NCI-H2171 treated with DMSO at 0.1 percent for 48 hours (cell line): ENCODE measurements around the gene YIF1B.

Experiments used
- DNase-seq: peaks from one replicate; lab custom pipeline; 2025; lab: John Stamatoyannopoulos, UW

The YIF1B gene

DNA sequence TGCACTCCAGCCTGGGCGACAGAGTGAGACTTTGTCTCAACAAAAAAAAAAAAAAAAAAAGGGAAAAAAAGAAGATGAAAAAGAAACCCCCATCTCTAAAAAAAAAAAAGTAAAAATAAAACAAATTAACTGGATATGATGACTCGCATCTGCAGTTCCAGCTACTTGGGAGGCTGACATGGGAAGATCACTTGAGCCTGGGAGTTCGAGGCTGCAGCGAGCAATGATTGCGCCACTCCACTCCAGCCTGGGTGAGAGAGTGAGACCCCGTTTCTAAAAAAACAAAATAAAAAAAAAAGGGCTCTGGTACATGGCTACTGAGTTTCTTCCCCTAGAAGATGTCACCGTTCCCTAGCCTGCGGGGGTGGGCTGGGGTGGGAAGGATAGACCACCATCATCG is 17.5 kb upstream of the YIF1B start:
- no peak for DNase-seq

DNA sequence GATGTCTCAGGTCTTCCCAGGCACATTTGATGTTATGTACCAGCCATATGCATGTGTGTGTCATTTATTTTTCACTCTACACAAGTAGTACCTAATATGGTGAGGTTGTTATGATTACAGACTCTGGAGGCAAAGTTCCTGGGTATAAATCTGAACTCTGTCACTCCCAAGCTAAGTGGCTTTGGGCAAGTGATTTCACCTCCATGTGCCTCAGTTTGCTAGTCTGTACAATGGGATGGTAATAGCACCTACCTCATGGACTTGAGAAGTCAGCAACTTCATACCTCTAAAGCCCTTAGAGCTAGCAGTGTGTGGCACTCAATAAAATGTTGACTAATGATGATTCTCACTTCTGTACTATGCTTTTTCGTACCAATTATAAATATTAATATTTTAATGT is 16.0 kb upstream of the YIF1B start:
- no peak for DNase-seq

DNA sequence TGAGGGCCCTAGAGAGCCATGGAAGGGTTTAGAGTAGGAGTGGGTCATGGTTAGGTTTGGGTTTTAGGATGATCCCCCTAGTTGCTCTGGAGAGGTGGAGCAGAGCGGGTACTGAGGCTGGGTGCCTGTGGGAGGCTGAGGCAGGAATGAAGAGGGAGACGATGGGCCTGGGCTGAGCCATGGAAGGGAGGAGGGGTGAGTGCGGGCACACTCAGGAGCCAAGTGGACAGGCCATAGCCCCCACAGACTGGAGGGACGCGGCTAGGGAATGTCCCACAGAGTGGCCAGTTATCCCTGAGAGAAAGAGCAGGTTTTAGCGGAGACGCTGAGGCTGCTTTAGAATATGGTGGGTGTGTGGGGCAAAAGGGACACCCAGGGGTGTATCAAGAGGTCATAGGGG is 13.9 kb upstream of the YIF1B start:
- no peak for DNase-seq

DNA sequence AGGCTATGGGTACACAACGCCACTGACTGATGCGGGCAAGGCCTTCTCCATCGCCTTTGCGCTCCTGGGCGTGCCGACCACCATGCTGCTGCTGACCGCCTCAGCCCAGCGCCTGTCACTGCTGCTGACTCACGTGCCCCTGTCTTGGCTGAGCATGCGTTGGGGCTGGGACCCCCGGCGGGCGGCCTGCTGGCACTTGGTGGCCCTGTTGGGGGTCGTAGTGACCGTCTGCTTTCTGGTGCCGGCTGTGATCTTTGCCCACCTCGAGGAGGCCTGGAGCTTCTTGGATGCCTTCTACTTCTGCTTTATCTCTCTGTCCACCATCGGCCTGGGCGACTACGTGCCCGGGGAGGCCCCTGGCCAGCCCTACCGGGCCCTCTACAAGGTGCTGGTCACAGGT is 10.8 kb upstream of the YIF1B start:
- DNase-seq, result no peak

DNA sequence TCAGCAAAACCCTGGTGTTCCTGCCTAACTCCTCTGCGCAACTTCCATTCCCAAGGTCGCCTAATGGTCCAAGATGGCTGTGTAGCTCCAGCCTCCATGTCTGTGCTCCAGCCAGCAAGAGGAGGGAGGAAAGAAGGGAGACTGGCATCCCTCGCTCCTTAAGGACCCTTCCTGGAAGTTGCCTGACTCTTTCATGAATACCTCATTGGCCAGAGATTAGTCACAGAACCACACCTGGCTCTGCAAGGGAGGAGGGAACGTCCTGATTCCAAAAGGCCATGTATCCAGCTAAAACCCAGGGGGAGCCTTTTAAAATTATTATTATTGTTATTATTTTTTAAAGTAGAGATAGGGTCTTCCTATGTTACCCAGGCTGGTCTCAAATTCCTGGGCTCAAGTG is 8.7 kb upstream of the YIF1B start:
- DNase-seq, result no peak

DNA sequence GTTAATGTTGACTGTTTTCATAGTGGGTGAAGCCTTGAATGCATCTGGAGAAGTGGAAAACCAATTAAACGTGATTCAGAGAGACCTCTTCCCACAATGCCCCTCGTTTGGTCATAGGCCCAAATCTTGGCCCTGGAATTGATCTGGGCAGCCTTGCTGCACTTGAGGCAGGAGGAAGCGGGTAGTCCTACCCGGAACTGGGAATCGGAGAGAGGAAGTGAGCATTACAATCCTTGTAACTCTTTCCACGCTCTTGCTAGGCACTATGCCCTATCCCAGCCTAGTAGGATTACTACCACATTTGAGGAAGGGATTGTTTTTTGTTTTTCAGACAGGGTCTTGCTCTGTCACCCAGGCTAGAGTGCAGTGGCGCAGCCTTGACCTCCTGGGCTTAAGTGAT is 7.5 kb upstream of the YIF1B start:
- DNase-seq, result no peak

DNA sequence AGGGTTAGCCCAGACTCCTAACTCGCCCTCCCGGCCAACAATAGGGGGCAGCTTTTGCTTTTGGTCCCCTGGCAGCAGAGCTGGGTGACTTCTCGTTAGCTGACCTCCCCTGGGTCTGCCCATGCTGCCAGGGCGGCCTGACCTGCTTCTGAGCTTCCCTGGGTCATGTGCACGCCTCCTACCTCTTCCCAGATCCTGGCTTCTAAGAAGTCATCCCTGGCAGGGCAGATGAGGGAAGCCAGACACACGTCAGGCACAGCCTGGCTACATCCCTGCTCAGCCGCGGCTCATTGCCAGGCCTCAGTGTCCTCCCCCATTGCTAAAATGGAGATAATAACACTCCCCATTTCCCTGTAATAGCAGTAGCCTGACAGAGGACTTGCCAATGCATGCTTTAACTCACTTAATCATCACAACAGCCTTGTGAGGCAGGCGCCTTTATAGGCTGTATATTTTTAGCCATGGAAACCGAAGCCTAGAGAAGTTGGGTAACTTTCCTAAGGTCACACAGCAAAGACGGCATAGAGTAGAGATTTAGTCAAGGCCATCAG is 6.0 kb upstream of the YIF1B start:
- no peak for DNase-seq

DNA sequence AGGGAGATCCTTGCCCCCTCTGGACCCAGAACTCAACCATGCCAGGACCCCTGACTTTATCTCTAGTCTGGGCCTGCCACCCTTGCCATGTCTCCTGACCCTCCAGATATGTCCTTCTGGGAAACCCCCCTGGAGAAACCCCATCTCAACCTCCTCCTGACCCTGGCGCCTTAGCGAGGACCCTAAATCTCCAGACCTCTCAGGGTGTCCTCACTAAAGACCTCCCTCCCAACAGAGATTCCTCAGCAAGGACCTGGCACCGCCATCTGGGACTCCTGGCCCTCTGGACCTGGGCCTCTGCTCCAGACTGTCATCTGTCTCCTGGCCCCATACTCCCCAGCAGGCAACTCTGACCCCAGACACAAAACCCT is 5.2 kb upstream of the YIF1B start:
- no peak for DNase-seq

DNA sequence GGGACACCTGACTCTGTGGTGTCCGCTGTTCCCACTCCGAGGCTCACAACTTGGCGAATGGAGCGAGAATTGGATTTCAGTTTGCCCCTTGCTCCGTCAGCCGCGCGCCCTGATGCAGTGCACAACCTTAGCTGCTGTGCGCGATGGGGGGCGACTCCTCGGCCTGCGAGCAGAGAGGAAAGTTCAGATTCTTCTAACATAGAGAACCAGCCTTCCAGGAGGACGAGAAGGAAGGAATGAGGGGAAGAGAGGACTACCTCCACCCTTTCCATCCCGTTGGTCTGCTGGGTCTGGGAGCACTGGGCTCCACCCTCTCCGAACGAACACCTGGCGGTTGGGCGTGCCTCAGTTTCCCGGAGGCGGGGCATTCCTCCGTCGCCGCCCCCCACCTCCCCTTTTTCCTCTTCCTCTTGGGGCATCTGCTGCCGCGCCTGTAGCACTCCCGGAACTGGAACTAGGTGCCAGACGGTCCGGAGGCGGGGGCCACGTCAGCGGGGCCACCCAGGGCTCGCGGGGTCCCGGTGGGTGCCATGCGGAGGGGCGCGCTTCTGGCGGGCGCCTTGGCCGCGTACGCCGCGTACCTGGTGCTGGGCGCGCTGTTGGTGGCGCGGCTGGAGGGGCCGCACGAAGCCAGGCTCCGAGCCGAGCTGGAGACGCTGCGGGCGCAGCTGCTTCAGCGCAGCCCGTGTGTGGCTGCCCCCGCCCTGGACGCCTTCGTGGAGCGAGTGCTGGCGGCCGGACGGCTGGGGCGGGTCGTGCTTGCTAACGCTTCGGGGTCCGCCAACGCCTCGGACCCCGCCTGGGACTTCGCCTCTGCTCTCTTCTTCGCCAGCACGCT is 3.9 kb upstream of the YIF1B start, which contains the start of gene KCNK6:
TSS of gene KCNK6 (plus strand) at position 425 of the 838 bp plus-strand sequence. CDS start at position 531, 106 bp downstream.
- peak; percentile 56 for DNase-seq

DNA sequence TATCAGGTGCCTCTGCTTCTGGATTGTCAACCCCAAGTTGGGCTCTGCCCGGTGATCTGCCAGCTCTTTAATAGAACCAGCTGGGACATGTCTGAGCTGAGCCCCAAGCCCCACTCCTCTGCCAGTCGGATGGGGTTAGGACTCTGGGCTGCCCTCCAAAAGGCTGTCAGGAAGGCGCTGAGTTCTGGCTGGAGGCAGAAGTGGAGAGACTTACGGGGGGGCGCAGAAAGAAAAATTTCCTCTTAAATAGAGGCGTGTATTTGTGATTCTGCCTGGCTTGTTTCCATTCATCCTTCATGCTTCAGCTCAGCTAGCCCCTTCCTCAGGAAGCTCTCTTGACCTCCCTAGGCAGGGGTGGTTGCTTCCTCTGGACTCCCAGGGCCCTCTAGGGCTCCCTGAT is 2.9 kb upstream of the YIF1B start:
- no peak for DNase-seq

DNA sequence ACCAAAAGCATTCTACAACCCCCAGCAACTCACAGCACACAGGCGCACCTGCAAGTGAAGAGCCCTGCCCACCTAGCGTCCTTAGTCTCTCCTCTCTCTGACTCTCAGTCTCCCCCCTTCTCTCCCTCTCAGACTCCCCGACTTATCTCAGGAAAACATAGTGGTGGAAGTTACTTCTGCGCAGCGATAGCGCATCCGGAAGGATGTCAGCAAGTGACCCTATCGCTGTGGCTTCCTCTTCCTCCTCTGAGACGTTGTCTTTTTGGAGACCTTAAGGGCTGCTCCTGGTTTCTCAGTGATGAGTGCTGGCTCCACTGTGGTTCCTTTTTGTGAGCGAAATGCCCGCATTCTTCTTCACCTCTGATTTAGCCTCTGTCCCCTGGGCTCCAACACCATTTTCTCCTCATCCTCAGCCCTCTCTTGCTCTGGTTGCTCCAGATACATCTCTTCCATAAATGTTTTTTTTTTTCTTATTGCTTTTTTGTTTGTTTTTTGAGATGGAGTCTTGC is 1.4 kb upstream of the YIF1B start:
- no peak for DNase-seq

DNA sequence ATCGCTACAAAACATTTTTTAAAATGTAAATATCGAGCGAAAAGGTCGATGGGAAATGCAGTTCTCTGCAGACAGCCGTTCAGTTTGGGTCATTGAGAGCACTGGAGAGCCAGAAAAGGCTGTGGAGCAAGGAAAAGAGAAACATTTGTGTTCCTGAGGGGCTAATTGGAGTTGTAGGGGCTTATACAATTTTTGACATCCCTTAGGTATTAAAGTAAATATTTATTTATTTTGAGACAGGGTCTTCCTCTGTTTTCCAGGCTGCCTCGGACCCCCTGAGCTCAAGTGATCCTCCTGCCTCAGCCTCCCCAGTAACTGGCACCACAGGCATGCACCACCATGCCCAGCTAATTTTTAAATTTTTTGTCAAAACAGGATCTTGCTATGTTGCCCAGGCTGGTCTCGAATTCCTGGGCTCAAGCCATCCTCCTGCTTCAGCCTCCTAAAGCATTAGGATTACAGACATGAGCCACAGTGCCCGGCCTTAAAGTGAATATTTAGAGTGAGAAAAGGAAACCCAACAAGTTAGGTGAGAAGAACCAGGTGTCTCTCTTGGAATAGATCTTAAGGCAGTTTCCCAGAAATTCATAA is 825 bp upstream of the YIF1B start:
- DNase-seq, result no peak

DNA sequence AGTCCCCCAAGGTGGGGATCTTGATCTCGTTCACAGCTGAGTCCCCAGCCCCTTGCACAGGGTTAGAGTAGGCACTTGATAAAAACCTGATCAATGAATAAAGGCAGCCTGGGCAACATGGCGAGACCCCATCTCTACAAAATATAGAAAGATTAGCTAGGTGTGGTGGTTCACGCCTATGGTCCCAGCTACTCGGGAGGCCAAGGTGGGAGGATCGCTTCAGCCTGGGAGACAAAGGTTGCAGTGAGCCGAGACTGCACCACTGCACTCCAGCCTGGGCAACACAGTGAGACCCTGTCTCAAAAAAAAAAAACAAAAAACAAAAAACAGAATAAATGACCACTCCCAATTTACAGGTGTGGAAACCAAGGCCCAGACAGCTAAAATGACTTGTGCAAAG is 4.8 kb downstream of the YIF1B start:
- no peak for DNase-seq

DNA sequence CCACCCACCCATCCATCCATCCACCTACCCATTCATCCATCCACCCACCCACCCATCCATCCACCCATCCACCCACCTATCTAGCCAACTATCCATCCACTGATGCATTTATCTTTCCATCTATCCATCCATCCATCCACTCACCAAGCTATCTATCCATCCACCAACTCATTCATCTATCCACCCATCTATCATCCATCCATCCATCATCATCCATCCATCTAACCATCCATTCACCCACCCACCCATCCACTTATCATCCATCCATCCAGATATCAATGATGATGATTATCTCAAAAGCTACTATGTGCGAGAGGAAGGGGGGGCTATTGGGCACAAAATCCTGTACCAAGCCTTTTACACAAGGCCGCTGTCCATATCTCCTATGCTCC is 5.5 kb downstream of the YIF1B start:
- DNase-seq, result no peak

DNA sequence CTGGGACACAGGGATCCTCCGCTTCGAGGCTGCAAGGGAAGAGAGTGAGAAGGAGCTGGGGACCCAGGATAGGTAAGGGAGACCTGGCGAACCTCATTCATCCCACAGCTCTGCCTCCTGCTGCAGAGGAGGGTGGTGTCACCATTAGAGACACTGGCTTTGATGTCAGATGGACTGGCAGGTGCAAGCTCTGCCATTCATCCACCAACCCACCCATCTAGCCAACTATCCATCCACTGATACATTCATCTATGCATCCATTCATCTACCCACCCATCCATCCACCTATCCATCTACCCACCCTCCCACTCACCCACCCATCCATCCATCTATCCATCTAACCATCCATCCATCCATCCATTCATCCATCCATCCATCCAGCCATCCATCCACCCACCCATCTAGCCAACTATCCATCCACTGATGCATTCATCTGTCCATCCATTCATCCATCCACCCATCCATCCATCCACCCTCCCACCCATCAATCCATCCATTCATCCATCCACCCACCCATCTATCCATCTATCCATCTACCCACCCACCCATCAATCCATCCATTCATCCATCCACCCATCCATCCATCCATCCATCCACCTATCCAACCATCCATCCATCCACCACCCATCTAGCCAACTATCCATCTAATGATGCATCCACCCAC is 6.0 kb downstream of the YIF1B start:
- no peak for DNase-seq

DNA sequence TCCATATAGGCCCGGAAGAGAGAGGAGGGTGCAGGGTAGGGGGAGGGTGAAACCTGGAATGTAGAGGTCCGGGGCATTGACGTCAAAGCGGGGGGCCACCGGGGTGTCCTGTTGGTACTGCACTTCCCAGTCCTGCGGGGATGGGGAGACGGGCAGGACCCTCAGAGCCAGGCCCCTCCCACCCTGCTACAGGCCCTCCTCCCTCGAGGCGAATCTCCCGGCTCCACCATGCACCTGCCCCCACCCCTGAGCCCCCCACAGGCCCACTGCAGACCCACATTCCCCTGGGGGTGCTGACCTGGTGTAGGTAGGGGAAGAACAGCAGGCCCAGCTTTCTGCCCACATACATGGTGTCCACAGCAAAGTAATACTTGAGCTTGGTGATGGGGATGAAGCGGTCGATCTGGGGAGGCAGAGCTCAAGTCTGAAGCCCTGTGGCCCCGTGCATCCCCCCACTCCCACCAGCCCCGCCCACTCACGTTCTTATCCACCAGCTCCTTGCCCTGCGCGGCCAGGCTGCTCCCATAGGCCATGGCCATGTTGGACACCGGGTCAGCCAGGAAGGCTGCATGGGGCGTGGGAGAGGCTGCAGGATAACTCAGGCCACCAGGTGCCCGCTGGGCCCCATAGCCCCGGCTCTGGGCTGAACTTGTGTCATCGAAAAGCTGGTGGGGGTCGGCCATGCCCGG is 6.7 kb downstream of the YIF1B start:
- DNase-seq, result no peak

DNA sequence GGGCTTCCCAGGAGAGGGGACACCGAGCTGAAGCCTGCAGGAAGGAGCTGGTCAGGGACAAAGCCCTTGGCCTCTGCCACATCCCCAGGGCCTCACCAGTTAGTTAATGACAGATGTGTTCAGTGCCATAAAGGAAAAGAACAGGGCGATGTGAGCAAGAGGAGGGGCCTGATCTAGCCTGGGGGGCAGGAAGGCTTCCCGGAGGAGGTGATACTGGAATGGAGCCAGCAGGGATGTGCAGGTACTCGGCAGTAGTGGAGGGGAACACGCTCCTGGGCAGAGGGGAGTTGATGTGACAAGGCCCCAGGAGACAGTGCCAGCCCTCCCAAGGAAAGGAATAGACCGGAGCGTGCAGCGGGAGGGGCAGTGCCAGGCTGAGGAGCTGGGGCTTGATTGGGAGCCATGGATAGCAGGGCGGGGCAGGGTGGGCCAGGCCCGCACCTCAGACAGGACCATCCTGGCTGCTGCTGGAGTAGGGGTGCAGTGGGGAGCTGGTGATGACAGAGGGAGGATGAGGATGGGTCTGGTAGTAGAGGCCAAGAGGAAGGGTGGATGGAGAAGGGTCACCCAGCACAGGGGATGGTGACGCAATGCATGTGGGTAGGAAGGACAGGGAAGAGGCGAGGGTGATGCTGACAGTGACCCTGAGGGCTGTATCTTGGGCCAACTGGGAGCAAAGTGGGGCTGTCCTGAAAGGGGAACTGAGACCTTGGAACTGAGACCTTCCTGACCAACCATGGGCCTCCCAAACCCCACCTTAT is 7.6 kb downstream of the YIF1B start:
- DNase-seq, result no peak

DNA sequence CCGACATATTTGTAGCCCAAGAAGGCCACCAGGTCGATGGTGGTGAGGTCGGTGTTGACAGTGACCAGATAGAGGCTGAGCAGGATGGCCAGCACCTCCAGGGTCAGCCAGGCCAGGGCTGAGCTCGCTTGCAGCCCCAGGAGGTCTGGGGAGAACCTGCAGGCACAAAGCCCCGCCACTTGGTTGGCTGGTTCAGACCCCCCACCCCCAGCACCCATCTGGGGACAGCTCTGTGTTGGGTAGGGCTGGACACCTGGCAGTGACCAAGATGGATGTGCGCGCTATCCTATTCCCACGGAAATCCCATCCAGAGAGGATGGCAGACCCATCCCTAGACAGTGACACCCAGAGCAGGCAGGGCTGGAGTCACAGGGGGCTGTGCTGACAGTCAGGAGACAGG is 8.2 kb downstream of the YIF1B start:
- DNase-seq, result no peak

DNA sequence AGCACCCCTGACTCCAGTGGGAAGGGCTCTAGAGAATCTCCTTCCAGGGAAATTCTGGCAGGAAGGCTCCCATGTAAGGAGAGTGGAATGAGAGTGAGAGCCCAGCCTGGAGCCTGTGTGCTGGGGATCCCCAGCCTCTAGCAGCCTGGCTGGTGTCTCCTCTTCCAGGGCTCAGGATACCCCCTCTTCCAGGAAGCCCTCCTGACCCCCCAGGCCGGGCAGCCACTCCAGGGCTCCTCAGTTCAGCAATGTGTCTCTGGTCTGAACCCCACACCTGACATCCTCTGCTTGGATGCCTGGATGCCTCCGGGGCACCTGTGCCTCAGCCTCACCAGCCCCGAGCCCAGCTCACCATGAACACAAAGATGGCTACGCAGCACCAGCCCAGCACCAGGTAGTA is 8.7 kb downstream of the YIF1B start:
- no peak for DNase-seq

DNA sequence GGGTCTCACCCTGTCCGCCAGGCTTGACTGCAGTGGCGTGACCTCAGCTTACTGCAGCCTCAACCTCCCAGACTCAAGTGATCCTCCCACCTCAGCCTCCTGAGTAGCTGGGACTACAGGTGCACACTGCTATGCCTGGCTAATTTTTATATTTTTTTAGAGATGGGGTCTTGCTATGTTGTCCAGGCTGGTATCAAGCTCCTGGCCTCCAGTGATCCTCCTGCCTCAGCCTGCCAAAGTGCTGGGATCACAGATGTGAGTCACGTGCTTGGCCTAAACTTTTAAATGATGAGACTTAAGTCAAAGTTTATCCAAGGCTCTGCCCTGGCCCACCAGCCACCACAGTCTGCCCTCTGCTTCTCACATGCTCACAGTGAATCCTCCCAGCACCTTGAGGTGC is 9.5 kb downstream of the YIF1B start:
- no peak for DNase-seq

DNA sequence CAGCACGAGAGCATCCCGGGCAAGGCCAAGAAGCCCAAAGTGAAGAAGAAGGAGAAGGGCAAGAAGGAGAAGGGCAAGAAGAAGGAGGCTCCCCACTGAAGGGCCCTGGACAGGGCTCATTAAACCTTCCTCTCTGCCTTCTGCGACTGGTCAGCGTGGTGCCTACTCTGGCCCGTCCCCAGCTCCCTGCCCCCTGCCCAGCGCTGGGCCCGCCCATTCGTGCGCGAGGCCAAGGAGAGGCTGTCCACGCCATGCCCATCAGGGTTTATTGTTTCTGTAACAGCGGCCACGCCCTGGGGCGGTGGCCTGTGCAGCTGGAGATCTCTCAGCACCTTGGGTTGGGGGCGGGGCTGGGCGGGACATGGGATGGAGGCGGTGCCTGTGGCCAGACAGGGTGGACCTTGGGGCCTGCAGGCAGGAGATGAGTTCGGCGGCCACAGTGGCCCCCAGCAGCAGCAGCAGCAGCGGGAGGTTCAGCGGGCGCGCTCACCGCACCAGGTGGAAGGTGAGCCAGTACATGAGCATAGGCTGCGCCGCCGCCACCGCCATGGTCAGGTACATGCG is 10.8 kb downstream of the YIF1B start:
- no peak for DNase-seq
